Calu3 (cell line): ENCODE results near the gene DAAM2. TPM values are rescaled to one million over a fixed set of nuclear protein-coding genes. Genes with fewer than 3 reads are reported as not detected.

Experiments used
- BruUV-seq: library from RNA; stranded (reverse); fragments of 400-500 nt; replicated peaks from 2 replicates; lab custom pipeline; 2021; lab: Mats Ljungman, UMichigan
- CTCF ChIA-PET: fragments of 300-600 bp; sonication (Branson Sonifier 250); formaldehyde crosslinking; loops from one replicate; lab custom pipeline; 2022; ENCODE audit warnings: antibody characterized with exemption; lab: Charles Lee
- DNase-seq: peaks from one replicate; pipeline ENCODE4 v3.0.0; 2022
- H3K27ac Mint-ChIP-seq: one replicate; pipeline ENCODE4 v1.8.0; 2022; ENCODE audit warnings: mixed read lengths; ENCODE audit not compliant: unreplicated experiment
- H3K27me3 Mint-ChIP-seq: one replicate; pipeline ENCODE4 v1.8.0; 2022; ENCODE audit warnings: mixed read lengths; ENCODE audit not compliant: unreplicated experiment
- H3K36me3 Mint-ChIP-seq: one replicate; pipeline ENCODE4 v1.8.0; 2022; ENCODE audit warnings: mild to moderate bottlenecking, moderate library complexity, mixed read lengths; ENCODE audit not compliant: insufficient read depth, unreplicated experiment
- H3K4me1 Mint-ChIP-seq: one replicate; pipeline ENCODE4 v1.8.0; 2022; ENCODE audit warnings: mild to moderate bottlenecking, low read depth, mixed read lengths; ENCODE audit not compliant: unreplicated experiment
- H3K4me3 Mint-ChIP-seq: one replicate; pipeline ENCODE4 v1.8.0; 2022; ENCODE audit warnings: mild to moderate bottlenecking, low read depth, moderate library complexity, mixed read lengths; ENCODE audit not compliant: unreplicated experiment
- H3K9me3 Mint-ChIP-seq: one replicate; pipeline ENCODE4 v1.8.0; 2022; ENCODE audit warnings: low read depth, mixed read lengths; ENCODE audit not compliant: unreplicated experiment
- CTCF ChIP-seq: fragments of 200-600 bp; IDR thresholded peaks from one replicate; pipeline ENCODE4 v1.8.0; 2022; ENCODE audit warnings: antibody characterized with exemption; ENCODE audit not compliant: unreplicated experiment
- intact Hi-C: fragments of 100-400 bp; cut with micrococcal nuclease; formaldehyde crosslinking; loops from one replicate; pipeline ENCODE4 v1.10.0; 2022; ENCODE audit not compliant: unreplicated experiment
- total RNA-seq: library from RNA; stranded (reverse); gene quantifications from 2 replicates; pipeline ENCODE4 v1.2.3, GENCODE V29; 2022

Gene DAAM2
- total RNA-seq, 1 experiment from 2014 or later, result not detected

GRCh38 chr6:39896701-39897100 lies 104.5 kb downstream of the DAAM2 start:
- intact Hi-C loops, result no loop called here
- Mint-ChIP-seq H3K36me3 (no peaks in the 10 kb centered on the region), H3K27ac (no peak overlapping the region), H3K4me3 (no peak overlapping the region), H3K27me3 (peaks cover 23% of the 10 kb centered on the region), H3K9me3 (no peaks in the 10 kb centered on the region), H3K4me1 (no peaks in the 10 kb centered on the region)
- no TSS peak for BruUV-seq
- CTCF ChIA-PET, result no interaction called here
- no peak for TF ChIP-seq CTCF
- no peak for DNase-seq

- no peaks in the 10 kb centered on the region for H3K9me3 Mint-ChIP-seq
- no TSS peak for BruUV-seq
- H3K27ac Mint-ChIP-seq, result no peak overlapping the region
- no peaks in the 10 kb centered on the region for H3K36me3 Mint-ChIP-seq
- no peak overlapping the region for H3K4me3 Mint-ChIP-seq
- CTCF ChIA-PET, result no interaction called here
- TF ChIP-seq CTCF, result no peak
- no peaks in the 10 kb centered on the region for H3K4me1 Mint-ChIP-seq
- H3K27me3 Mint-ChIP-seq, result peaks cover 22% of the 10 kb centered on the region
- DNase-seq, result no peak
- intact Hi-C loops, result no loop called here
Measured at GRCh38 chr6:39897698-39898097, 105.5 kb downstream of the DAAM2 start.

- intact Hi-C loops, result no loop called here
- no TSS peak for BruUV-seq
- no peaks in the 10 kb centered on the region for H3K36me3 Mint-ChIP-seq
- no peak for TF ChIP-seq CTCF
- H3K27me3 Mint-ChIP-seq, result peaks cover 22% of the 10 kb centered on the region
- H3K4me1 Mint-ChIP-seq, result no peaks in the 10 kb centered on the region
- no peaks in the 10 kb centered on the region for H3K9me3 Mint-ChIP-seq
- no peak for DNase-seq
- H3K27ac Mint-ChIP-seq, result no peak overlapping the region
- CTCF ChIA-PET, result no interaction called here
- H3K4me3 Mint-ChIP-seq, result no peak overlapping the region
Measured at GRCh38 chr6:39898625-39899024, 106.4 kb downstream of the DAAM2 start.

GRCh38 chr6:39899554-39900295 lies 107.5 kb downstream of the DAAM2 start:
- Mint-ChIP-seq H3K27ac (no peak overlapping the region), H3K36me3 (no peaks in the 10 kb centered on the region)
- intact Hi-C loops, result no loop called here

More at GRCh38 chr6:39899554-39900295, 107.5 kb downstream of the DAAM2 start:
- no TSS peak for BruUV-seq
- Mint-ChIP-seq H3K9me3 (no peaks in the 10 kb centered on the region), H3K27me3 (peaks cover 22% of the 10 kb centered on the region), H3K4me1 (no peaks in the 10 kb centered on the region), H3K4me3 (no peak overlapping the region)
- TF ChIP-seq CTCF, result no peak
- DNase-seq, result no peak
- CTCF ChIA-PET, result no interaction called here
